GM20431 (cell line): Measurements from ENCODE around the gene LRRC7.
"Not testable (repeated sequence)": the region's sequence is repeated elsewhere in the genome, so short reads cannot be mapped to it uniquely, and the experiment has no call there.

ENCODE experiments used
- in situ Hi-C: fragments of 300-500 bp; cut with MseI, MboI; formaldehyde crosslinking; loops from one replicate; pipeline ENCODE4 v1.15.0; 2020; ENCODE audit warnings: low sequenced_read_pairs; ENCODE audit not compliant: unreplicated experiment

Gene LRRC7

DNA sequence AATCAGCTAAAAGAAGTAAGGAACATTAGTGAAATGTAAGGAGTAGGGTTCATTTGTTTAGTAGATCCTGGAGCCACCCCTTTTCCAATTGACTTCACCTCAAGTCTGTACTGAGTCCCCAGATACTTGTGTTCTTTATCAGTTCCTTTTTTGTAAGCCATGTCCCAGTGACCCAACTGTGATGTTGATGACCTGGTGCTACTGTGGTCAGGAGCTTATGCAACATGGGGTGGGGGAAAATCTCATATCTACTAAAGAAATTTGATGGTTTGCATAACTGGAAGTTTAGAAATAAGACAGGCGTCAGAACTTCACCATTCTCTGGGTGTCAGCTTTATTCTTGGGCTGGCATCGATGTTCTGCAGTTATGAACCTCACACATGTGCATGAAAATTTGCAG lies 120.5 kb downstream of the LRRC7 start:
- in situ Hi-C loops: no loop called here

DNA sequence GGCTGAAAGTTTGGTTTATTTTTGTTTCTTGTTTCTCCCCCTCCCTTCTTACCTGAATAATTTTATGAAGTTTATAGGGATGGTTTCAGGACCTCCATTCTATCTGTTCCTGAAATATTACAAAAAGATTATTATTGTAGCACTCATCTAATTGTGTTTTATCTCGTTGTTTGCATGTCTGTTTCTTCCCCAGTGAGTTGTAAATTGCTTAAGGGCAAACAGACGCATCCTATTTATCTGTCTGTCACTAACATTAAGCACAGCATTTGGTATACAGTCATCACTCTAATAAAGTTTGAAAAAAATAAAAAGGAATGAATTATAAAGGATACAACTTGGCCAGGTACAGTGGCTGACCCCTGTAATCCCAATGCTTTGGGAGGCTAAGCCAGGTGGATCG lies 123.5 kb downstream of the LRRC7 start:
- in situ Hi-C loops: no loop called here

- in situ Hi-C loops: no loop called here
Measured at GRCh38 chr1:69693921-69694675, 126.4 kb downstream of the LRRC7 start.

- in situ Hi-C loops: no loop called here
Measured at GRCh38 chr1:69697340-69697739, 129.6 kb downstream of the LRRC7 start.

DNA sequence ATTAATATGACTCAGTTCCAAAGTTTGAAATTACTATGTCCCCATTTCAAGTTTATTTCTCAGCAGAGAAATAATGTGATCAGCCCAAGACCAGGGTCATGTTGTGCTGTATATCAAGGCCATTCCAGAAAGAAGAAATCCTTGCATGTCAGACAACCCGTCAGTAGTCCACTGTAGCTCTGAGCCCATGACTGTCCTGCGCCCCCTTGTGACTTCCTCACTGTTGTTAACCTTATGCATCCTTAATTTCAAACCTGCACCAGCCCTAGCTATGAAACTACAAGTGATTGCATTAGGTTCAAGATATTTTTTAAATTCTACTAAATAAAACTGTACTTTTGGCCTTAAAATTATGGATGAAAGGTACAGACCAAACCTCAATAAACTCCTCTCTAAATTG lies 133.0 kb downstream of the LRRC7 start:
- in situ Hi-C loops: no loop called here

- in situ Hi-C loops: no loop called here
Measured at GRCh38 chr1:69702085-69702484, 134.4 kb downstream of the LRRC7 start.

DNA sequence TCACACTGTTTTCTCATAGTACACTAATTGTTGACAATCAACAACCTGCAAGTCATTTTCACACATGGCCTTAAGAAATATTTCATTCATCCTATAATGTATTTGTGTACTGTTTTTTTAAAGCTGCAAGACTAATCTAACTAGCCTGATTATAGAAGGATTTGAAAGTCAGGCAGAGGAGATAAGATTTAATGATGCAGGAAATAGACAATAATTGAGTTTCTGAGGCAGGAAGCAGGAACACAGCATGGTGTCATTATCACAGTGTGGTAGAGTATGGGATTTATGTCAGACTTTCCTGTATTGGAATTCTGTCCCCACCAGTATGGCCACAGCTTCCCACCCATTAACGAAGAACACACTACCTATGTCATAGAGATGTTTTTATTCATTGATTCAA lies 138.8 kb downstream of the LRRC7 start:
- in situ Hi-C loops: no loop called here

DNA sequence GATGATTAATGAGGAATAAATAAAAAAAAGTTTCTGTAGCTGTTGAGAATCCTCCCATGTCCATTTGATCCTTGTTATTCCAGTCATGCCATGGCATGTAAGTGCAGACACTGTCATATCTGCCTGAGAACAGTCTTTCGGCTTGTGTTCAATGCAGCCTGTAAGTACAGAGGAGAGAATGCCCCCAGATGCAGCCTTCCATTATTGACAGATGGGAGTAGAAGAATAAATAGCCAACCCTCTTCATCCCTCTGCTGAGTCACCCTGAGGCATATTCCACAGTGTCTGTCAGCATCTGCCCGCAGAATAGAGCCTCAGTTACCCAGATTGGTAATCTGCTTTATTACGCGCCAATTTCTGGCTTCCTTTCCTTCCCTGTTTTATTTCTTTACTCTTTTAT lies 139.4 kb downstream of the LRRC7 start:
- in situ Hi-C loops: no loop called here

- in situ Hi-C loops: no loop called here
Measured at GRCh38 chr1:69710484-69711189, 142.9 kb downstream of the LRRC7 start.

DNA sequence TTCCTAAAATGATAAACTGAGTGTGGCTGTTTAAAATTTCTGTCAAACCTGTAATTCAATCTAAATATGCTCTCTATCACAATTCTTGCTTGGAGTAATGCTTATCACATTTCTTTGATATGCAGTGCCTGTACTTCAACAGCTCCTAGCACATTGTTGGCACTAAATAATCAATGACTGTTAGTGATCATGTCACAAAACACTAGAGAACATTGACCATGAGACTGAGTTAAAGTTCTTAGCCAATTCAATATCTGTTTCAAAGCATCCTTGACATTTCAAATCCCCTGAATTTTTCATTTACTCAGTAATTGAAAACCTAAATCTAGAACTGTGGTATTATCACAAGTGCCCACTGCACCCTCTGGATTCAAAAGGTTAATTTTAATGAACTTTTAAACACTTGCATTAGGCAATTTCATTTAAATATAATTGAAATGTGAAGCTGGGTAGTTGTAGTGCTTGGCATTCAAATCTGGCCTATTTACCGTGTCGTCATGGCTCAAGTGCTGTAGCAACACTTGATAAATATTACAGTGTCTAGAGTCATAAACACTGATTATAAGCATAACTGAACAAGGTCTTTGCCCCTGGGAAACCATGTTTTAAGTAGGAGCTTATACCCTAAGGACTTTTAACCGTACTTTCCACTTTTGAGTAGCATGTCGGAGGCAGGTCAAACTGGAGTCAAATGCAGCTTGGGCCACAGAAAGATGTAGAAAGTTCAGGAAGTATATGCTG lies 143.6 kb downstream of the LRRC7 start:
- in situ Hi-C loops: no loop called here

DNA sequence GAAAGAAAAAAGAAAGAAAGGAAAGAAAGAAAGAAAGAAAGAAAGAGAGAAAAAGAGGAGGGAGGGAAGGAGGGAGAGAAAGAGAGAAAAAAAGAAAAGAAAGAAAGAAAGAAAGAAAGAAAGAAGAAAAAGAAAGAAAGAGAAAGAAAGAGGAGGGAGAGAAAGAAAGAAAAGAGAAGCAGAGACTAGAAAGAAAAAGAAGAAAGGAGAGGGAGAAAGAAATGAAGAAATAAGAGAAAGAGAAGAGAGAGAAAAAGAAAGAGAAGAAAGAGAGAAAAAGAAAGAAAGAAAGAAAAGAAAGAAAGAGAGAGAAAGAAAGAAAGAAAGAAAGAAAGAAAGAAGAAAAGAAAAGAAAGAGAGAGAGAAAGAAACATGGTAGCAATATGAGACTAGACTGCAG lies 150.1 kb downstream of the LRRC7 start:
- in situ Hi-C loops: not testable (repeated sequence)

DNA sequence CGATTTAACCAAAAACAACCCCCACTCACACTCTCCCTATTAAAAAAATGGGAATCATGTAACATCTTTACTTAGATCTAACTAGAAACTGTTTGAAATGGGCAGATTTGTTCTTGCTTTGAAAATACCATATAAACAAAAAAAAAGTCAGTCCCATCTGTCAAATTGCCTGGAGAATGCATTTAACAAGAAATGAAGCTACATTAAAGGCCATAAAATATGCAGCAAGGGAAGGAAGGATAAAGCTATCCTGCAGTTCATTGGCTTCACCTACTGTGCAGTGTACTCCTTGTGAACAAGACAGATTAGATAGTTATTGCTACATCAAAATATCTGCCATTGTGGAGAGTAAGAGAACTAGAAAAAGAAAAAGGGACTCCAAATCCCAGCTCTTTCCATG lies 160.5 kb downstream of the LRRC7 start:
- in situ Hi-C loops: no loop called here

DNA sequence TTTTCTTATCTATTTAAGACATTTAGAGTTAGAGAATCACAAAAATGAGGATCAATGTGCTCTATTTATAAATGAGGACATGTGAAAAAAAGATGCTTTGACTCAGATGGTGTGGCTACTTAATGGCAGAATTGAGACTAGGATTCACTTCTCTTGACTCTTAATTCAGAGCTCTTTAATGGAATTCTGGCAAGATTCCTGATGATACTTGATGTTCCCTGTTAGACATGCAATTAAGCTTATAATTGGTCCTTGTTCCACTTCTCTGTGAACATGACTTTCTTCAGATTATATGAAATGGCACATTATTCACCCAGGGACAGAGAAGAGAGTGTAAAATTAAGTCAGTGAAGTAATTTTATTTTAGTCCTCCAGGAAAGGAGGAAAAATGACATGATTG lies 165.3 kb downstream of the LRRC7 start:
- in situ Hi-C loops: loop anchor here (10.0 kb wide), 1 partner anchor 1618 kb away; no protein-coding TSS in a partner anchor

DNA sequence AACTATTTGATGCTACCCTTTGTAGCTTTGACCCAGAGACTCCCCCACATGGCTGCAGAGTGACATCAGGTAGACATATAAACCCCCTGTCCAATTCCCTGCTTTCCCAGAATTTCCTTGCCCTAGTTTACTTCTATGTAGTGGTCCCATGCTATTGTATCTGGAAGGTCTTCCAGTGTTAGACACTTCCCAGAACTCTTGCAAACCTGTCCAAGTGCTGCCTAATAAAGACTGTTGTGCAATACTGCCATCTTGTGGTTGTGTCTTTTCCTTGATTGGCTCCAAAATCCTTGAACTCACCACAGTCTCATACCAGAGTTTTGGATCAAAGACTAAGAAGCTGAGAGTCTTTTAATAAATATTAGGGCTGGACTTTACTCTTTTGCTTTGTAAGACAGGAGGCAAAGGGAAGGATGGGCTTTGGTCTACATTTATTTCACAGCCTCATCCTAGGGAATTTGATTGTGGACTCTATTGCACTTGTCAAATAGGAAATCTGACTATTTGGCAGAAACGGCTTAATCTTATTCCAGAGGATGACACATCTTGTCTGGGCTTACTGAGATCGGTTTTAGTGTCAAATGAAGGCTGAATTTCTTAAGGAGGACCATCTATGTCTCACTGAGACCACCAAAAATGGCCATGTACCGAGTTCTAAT lies 169.9 kb downstream of the LRRC7 start:
- in situ Hi-C loops: loop anchor here (10.0 kb wide), 1 partner anchor 1623 kb away; no protein-coding TSS in a partner anchor

DNA sequence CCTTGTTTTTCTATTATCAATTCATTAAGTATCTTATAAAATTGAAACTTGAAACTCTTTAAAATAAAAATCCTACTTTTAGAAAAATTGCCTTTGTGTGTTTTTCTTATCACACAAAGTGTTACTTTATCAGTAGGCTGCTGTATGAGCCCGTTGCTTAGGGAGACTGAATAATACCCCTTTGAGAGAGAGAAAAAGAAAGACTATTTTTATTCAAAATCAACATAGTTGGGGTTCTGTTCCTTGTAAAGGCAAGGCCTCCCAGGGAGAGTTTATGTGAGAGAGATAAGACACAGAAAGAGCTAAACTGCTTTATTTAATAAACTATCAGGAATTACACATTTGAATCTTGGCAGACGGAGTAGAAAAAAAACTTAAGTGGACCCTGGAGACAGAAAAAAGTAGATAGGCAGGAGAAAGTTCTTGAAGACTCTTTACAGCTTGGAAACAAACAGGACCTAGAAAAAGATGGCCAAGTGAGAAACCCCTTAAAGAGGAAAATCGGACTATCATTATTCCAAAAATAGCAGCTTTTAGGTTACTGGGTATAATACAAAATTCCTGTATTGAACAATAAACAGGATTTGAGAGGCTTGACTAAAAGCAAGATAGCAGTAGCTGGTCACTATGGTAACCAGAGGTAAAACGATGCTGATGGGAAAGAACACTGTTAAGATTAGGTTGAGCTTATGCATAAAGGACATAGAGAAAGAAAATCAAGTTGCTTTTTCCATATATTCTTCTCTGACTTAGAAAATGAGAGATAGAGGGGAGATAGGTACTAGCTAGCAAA lies 170.9 kb downstream of the LRRC7 start:
- in situ Hi-C loops: loop anchor here (10.0 kb wide), 1 partner anchor 1624 kb away; no protein-coding TSS in a partner anchor

- in situ Hi-C loops: loop anchor here (10.0 kb wide), 1 partner anchor 1624 kb away; no protein-coding TSS in a partner anchor
Measured at GRCh38 chr1:69739251-69739605, 171.5 kb downstream of the LRRC7 start.

DNA sequence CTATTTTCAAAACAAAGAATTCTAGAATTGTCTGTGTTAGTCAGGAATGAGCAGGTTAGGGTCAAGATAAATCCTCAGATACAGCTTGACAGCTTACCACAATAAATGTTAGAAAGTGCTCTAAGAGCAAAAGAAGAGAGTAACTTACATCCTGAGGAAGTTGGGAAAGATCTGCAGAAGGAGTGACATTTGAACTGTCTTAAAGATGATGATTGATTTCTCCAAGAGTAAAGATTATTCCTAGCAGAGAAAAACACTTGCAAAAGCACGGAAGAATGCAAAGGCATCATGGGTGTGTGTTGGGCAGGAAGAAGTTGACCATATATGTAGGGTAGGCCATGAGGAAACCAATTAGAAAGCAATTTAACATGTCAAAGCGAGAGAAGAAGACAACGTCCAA lies 175.4 kb downstream of the LRRC7 start:
- in situ Hi-C loops: no loop called here

DNA sequence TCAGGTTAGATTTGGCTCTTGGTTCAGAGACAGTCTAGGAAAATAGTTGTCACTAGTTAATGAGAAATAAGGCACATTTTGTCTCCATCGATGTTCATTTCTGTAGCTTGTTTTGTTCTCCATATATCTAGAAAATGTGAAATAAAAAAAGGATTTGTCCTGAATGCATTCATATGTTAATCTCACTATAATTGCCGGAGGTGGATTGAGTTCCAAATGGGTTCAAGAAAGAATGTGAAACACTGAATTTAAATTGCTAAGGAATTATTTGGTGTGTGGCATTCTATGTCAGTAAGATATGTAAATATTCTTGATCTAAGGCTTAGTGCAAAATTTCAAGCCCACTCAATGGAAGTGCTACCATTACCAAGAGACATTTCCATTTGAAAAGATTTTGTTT lies 176.7 kb downstream of the LRRC7 start:
- in situ Hi-C loops: no loop called here

DNA sequence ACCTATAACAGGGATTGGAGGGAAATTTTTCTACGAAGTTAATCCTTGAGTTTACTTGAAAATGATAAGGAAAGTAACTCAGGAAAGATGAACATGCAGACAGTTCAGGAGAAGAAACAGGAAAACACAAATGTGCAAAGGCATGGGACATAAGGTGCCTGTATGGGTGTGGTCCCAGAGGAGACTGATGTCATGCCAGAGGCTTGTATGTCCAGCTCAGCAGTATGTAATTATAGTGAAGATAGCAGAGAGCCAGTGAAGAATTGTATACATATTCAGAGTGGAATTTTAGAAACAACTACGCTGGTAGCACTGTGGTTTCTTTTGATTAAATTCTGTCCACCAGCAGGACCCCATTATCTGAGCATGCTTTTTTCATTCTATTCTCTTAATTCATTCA lies 179.5 kb downstream of the LRRC7 start:
- in situ Hi-C loops: no loop called here

GRCh38 chr1:69750638-69751037 lies 182.9 kb downstream of the LRRC7 start:
- in situ Hi-C loops: no loop called here
